Activated naive CD8-positive, alpha-beta T cell treated with anti-CD3 and anti-CD28 coated beads, Interleukin-2, amount 50 U/mL, for 24 hours (primary cell): ENCODE results near the gene PXK.
"Not testable (repeated sequence)": the region's sequence is repeated elsewhere in the genome, so short reads cannot be mapped to it uniquely, and the experiment has no call there.

Experiments
- ATAC-seq: fragments of 150-1000 bp; cut with Tn5 transposase; one replicate; pipeline ENCODE4 v1.10.0; 2021
- DNase-seq: peaks from one replicate; pipeline ENCODE4 v3.0.0; 2021
- H3K27ac Mint-ChIP-seq: one replicate; pipeline ENCODE4 v1.8.0; 2021; ENCODE audit warnings: mild to moderate bottlenecking, mixed read lengths
- H3K27me3 Mint-ChIP-seq: one replicate; pipeline ENCODE4 v1.8.0; 2021; ENCODE audit warnings: mixed read lengths
- H3K36me3 Mint-ChIP-seq: one replicate; pipeline ENCODE4 v1.8.0; 2021; ENCODE audit warnings: low read depth, mixed read lengths
- H3K4me1 Mint-ChIP-seq: one replicate; pipeline ENCODE4 v1.8.0; 2021; ENCODE audit warnings: mixed read lengths
- H3K4me3 Mint-ChIP-seq: one replicate; pipeline ENCODE4 v1.8.0; 2021; ENCODE audit warnings: mild to moderate bottlenecking, moderate library complexity, mixed read lengths
- H3K9me3 Mint-ChIP-seq: one replicate; pipeline ENCODE4 v1.8.0; 2021; ENCODE audit warnings: mixed read lengths

PXK gene

GRCh38 chr3:58332575-58333188 is at the start of gene PXK:
Gene PXK, plus strand, starts transcription at chr3:58332892. Its CDS starts 97 bp downstream, at chr3:58332989.
- H3K4me3 Mint-ChIP-seq, result peak within 1 kb of the TSS; percentile 97
- H3K9me3 Mint-ChIP-seq, result no peaks in the 10 kb centered on the region
- DNase-seq, result peak; percentile 84
- peak within 1 kb of the TSS; percentile 89 for H3K27ac Mint-ChIP-seq
- ATAC-seq, result peak; percentile 89
- H3K36me3 Mint-ChIP-seq, result peaks cover 8% of the 10 kb centered on the region
- peaks cover 43% of the 10 kb centered on the region for H3K4me1 Mint-ChIP-seq
- H3K27me3 Mint-ChIP-seq, result no peaks in the 10 kb centered on the region

GRCh38 chr3:58285334-58285733 is 47.4 kb upstream of the PXK start:
- H3K27me3 Mint-ChIP-seq, result no peaks in the 10 kb centered on the region
- no peaks in the 10 kb centered on the region for H3K4me1 Mint-ChIP-seq
- H3K36me3 Mint-ChIP-seq, result peaks cover 9% of the 10 kb centered on the region
- no peak overlapping the region for H3K27ac Mint-ChIP-seq
- no peak for DNase-seq
- ATAC-seq, result no peak
- H3K9me3 Mint-ChIP-seq, result no peaks in the 10 kb centered on the region
- H3K4me3 Mint-ChIP-seq, result no peak overlapping the region

- ATAC-seq, result no peak
- H3K9me3 Mint-ChIP-seq, result no peaks in the 10 kb centered on the region
- no peaks in the 10 kb centered on the region for H3K27me3 Mint-ChIP-seq
- no peak overlapping the region for H3K4me3 Mint-ChIP-seq
- peaks cover 11% of the 10 kb centered on the region for H3K36me3 Mint-ChIP-seq
- H3K4me1 Mint-ChIP-seq, result no peaks in the 10 kb centered on the region
- DNase-seq, result no peak
- H3K27ac Mint-ChIP-seq, result no peak overlapping the region
Measured at GRCh38 chr3:58287354-58287753, 45.3 kb upstream of the PXK start.

GRCh38 chr3:58288011-58288728 is 44.5 kb upstream of the PXK start:
- no peaks in the 10 kb centered on the region for H3K4me1 Mint-ChIP-seq
- H3K27me3 Mint-ChIP-seq, result no peaks in the 10 kb centered on the region
- no peak for ATAC-seq
- no peak for DNase-seq
- no peak overlapping the region for H3K27ac Mint-ChIP-seq
- no peak overlapping the region for H3K4me3 Mint-ChIP-seq
- H3K9me3 Mint-ChIP-seq, result no peaks in the 10 kb centered on the region
- H3K36me3 Mint-ChIP-seq, result peaks cover 11% of the 10 kb centered on the region

GRCh38 chr3:58288964-58289613 is 43.6 kb upstream of the PXK start:
- H3K27me3 Mint-ChIP-seq, H3K9me3 Mint-ChIP-seq, DNase-seq, H3K4me1 Mint-ChIP-seq, H3K4me3 Mint-ChIP-seq, H3K27ac Mint-ChIP-seq, ATAC-seq: not testable (repeated sequence)
- H3K36me3 Mint-ChIP-seq, result peaks cover 12% of the 10 kb centered on the region

- not testable (repeated sequence) for H3K4me1 Mint-ChIP-seq, DNase-seq, H3K4me3 Mint-ChIP-seq, H3K9me3 Mint-ChIP-seq, H3K27ac Mint-ChIP-seq, ATAC-seq, H3K27me3 Mint-ChIP-seq
- H3K36me3 Mint-ChIP-seq, result peaks cover 10% of the 10 kb centered on the region
Measured at GRCh38 chr3:58290446-58290845, 42.2 kb upstream of the PXK start.

GRCh38 chr3:58291671-58292338 is 40.9 kb upstream of the PXK start:
- ATAC-seq, result no peak
- H3K9me3 Mint-ChIP-seq, result peaks cover 3% of the 10 kb centered on the region
- H3K27me3 Mint-ChIP-seq, result no peaks in the 10 kb centered on the region
- H3K4me1 Mint-ChIP-seq, result no peaks in the 10 kb centered on the region
- H3K27ac Mint-ChIP-seq, result no peak overlapping the region
- H3K4me3 Mint-ChIP-seq, result no peak overlapping the region
- DNase-seq, result no peak
- H3K36me3 Mint-ChIP-seq, result peaks cover 5% of the 10 kb centered on the region

GRCh38 chr3:58292866-58293265 is 39.8 kb upstream of the PXK start:
- no peak for DNase-seq
- H3K27ac Mint-ChIP-seq, result no peak overlapping the region
- no peaks in the 10 kb centered on the region for H3K4me1 Mint-ChIP-seq
- peaks cover 3% of the 10 kb centered on the region for H3K9me3 Mint-ChIP-seq
- no peaks in the 10 kb centered on the region for H3K27me3 Mint-ChIP-seq
- ATAC-seq, result no peak
- H3K4me3 Mint-ChIP-seq, result no peak overlapping the region
- peaks cover 5% of the 10 kb centered on the region for H3K36me3 Mint-ChIP-seq

- H3K27me3 Mint-ChIP-seq, result peaks cover 2% of the 10 kb centered on the region
- peaks cover 3% of the 10 kb centered on the region for H3K9me3 Mint-ChIP-seq
- ATAC-seq (no peak), DNase-seq (no peak)
- no peaks in the 10 kb centered on the region for H3K4me1 Mint-ChIP-seq
- no peak overlapping the region for H3K27ac Mint-ChIP-seq
- peaks cover 5% of the 10 kb centered on the region for H3K36me3 Mint-ChIP-seq
- no peak overlapping the region for H3K4me3 Mint-ChIP-seq
Measured at GRCh38 chr3:58293516-58293915, 39.2 kb upstream of the PXK start.

- DNase-seq (no peak), ATAC-seq (no peak)
- H3K27me3 Mint-ChIP-seq, result peaks cover 14% of the 10 kb centered on the region
- no peaks in the 10 kb centered on the region for H3K4me1 Mint-ChIP-seq
- no peak overlapping the region for H3K27ac Mint-ChIP-seq
- peaks cover 3% of the 10 kb centered on the region for H3K9me3 Mint-ChIP-seq
- no peak overlapping the region for H3K4me3 Mint-ChIP-seq
- H3K36me3 Mint-ChIP-seq, result peaks cover 5% of the 10 kb centered on the region
Measured at GRCh38 chr3:58296269-58296668, 36.4 kb upstream of the PXK start.

- Mint-ChIP-seq H3K4me1 (no peaks in the 10 kb centered on the region), H3K27ac (no peak overlapping the region), H3K9me3 (peaks cover 3% of the 10 kb centered on the region), H3K27me3 (peaks cover 18% of the 10 kb centered on the region), H3K4me3 (no peak overlapping the region), H3K36me3 (peaks cover 4% of the 10 kb centered on the region)
- DNase-seq (no peak), ATAC-seq (no peak)
Measured at GRCh38 chr3:58296843-58297242, 35.8 kb upstream of the PXK start.

GRCh38 chr3:58298190-58298589 is 34.5 kb upstream of the PXK start:
- Mint-ChIP-seq H3K9me3 (peaks cover 3% of the 10 kb centered on the region), H3K36me3 (peaks cover 4% of the 10 kb centered on the region), H3K4me1 (no peaks in the 10 kb centered on the region), H3K27ac (no peak overlapping the region), H3K4me3 (no peak overlapping the region), H3K27me3 (peaks cover 18% of the 10 kb centered on the region)
- DNase-seq, result no peak
- no peak for ATAC-seq

GRCh38 chr3:58299075-58299474 is 33.6 kb upstream of the PXK start:
- peaks cover 3% of the 10 kb centered on the region for H3K9me3 Mint-ChIP-seq
- peaks cover 2% of the 10 kb centered on the region for H3K36me3 Mint-ChIP-seq
- H3K4me1 Mint-ChIP-seq, result no peaks in the 10 kb centered on the region
- peaks cover 18% of the 10 kb centered on the region for H3K27me3 Mint-ChIP-seq
- no peak for ATAC-seq
- H3K27ac Mint-ChIP-seq, result no peak overlapping the region
- no peak for DNase-seq
- no peak overlapping the region for H3K4me3 Mint-ChIP-seq

- no peak overlapping the region for H3K4me3 Mint-ChIP-seq
- peaks cover under 1% of the 10 kb centered on the region for H3K4me1 Mint-ChIP-seq
- peaks cover 2% of the 10 kb centered on the region for H3K36me3 Mint-ChIP-seq
- DNase-seq (no peak), ATAC-seq (no peak)
- H3K27me3 Mint-ChIP-seq, result peaks cover 18% of the 10 kb centered on the region
- no peak overlapping the region for H3K27ac Mint-ChIP-seq
- peaks cover 3% of the 10 kb centered on the region for H3K9me3 Mint-ChIP-seq
Measured at GRCh38 chr3:58299839-58300516, 32.7 kb upstream of the PXK start.
